Stimulated activated CD4-positive, alpha-beta T cell treated with anti-CD3 and anti-CD28 coated beads, Interleukin-4, amount 100 ng/mL, for 24 hours (primary cell): ENCODE data around the gene GUCY1B1.

Source experiments
- DNase-seq: peaks from one replicate; pipeline ENCODE4 v3.0.0-alpha.2; 2020

Gene GUCY1B1

GRCh38 chr4:155758481-155759371 is at the start of gene GUCY1B1:
Gene GUCY1B1, plus strand, starts transcription at chr4:155759021. Its CDS starts 120 bp downstream, at chr4:155759141.
- DNase-seq: peak; percentile 57

GRCh38 chr4:155709918-155710317 is 48.9 kb upstream of the GUCY1B1 start:
- DNase-seq: no peak

GRCh38 chr4:155711556-155711955 is 47.3 kb upstream of the GUCY1B1 start:
- no peak for DNase-seq

- DNase-seq: no peak
These were observed 46.0 kb upstream of the GUCY1B1 start for GRCh38 chr4:155712846-155713245.

GRCh38 chr4:155713911-155714310 is 44.9 kb upstream of the GUCY1B1 start:
- DNase-seq: no peak

- DNase-seq: no peak
These were observed 36.5 kb upstream of the GUCY1B1 start for GRCh38 chr4:155722336-155722735.

- no peak for DNase-seq
These were observed 35.9 kb upstream of the GUCY1B1 start for GRCh38 chr4:155722816-155723499.

- DNase-seq: no peak
These were observed 34.1 kb upstream of the GUCY1B1 start for GRCh38 chr4:155724731-155725130.

GRCh38 chr4:155734065-155734464 is 24.8 kb upstream of the GUCY1B1 start:
- DNase-seq: no peak

- no peak for DNase-seq
These were observed 23.9 kb upstream of the GUCY1B1 start for GRCh38 chr4:155734951-155735350.

GRCh38 chr4:155735496-155735895 is 23.3 kb upstream of the GUCY1B1 start:
- DNase-seq: no peak

GRCh38 chr4:155738548-155738947 is 20.3 kb upstream of the GUCY1B1 start:
- no peak for DNase-seq

GRCh38 chr4:155741546-155741945 is 17.3 kb upstream of the GUCY1B1 start:
- DNase-seq: no peak

GRCh38 chr4:155742310-155743015 is 16.4 kb upstream of the GUCY1B1 start:
- no peak for DNase-seq

GRCh38 chr4:155745984-155746383 is 12.8 kb upstream of the GUCY1B1 start:
- no peak for DNase-seq

GRCh38 chr4:155748039-155748438 is 10.8 kb upstream of the GUCY1B1 start:
- no peak for DNase-seq

- no peak for DNase-seq
These were observed 9.8 kb upstream of the GUCY1B1 start for GRCh38 chr4:155749041-155749440.

GRCh38 chr4:155751569-155751968 is 7.3 kb upstream of the GUCY1B1 start:
- DNase-seq: no peak

- DNase-seq: no peak
These were observed 1.0 kb upstream of the GUCY1B1 start for GRCh38 chr4:155757745-155758265.

GRCh38 chr4:155759372-155760252 is 791 bp downstream of the GUCY1B1 start:
- DNase-seq: no peak

- no peak for DNase-seq
These were observed 2.2 kb downstream of the GUCY1B1 start for GRCh38 chr4:155761047-155761446.

GRCh38 chr4:155761916-155762315 is 3.1 kb downstream of the GUCY1B1 start:
- DNase-seq: no peak
